Activated naive CD4-positive, alpha-beta T cell treated with anti-CD3 and anti-CD28 coated beads for 36 hours (primary cell): ENCODE measurements around the gene ATG9A. TPM values are rescaled to one million over a fixed set of nuclear protein-coding genes. Genes with fewer than 3 reads are reported as not detected.

Experiments used
- CTCF ChIA-PET: fragments of 350-600 bp; sonication (Branson Sonifier 250); formaldehyde crosslinking; loops from one replicate; lab custom pipeline; 2021; ENCODE audit warnings: antibody characterized with exemption; lab: Charles Lee
- DNase-seq: peaks from one replicate; pipeline ENCODE4 v3.0.0-alpha.2; 2020
- H3K27ac Mint-ChIP-seq: one replicate; pipeline ENCODE4 v1.8.0; 2021; ENCODE audit warnings: mild to moderate bottlenecking, mixed read lengths
- H3K27me3 Mint-ChIP-seq: one replicate; pipeline ENCODE4 v1.8.0; 2021; ENCODE audit warnings: low read depth, mixed read lengths
- H3K36me3 Mint-ChIP-seq: one replicate; pipeline ENCODE4 v1.8.0; 2021; ENCODE audit warnings: low read depth, mixed read lengths
- H3K4me1 Mint-ChIP-seq: one replicate; pipeline ENCODE4 v1.8.0; 2021; ENCODE audit warnings: low read depth, mixed read lengths
- H3K4me3 Mint-ChIP-seq: one replicate; pipeline ENCODE4 v1.8.0; 2021; ENCODE audit warnings: mild to moderate bottlenecking, moderate library complexity, mixed read lengths
- H3K9me3 Mint-ChIP-seq: one replicate; pipeline ENCODE4 v1.8.0; 2021; ENCODE audit warnings: mixed read lengths
- intact Hi-C: fragments of 100-400 bp; cut with micrococcal nuclease; formaldehyde crosslinking; loops from one replicate; pipeline ENCODE4 v1.15.1; 2023
- total RNA-seq, 2 experiments: library from RNA; stranded (reverse); gene quantifications; one replicate each; pipeline ENCODE4 v1.2.3, GENCODE V29; 2021

ATG9A gene
- total RNA-seq, 2 experiments from 2014 or later = 26.0 to 27.7 TPM

GRCh38 chr2:219218732-219219701, 10.4 kb downstream of the ATG9A start, which contains the start of gene ABCB6:
Gene ABCB6, minus strand, starts transcription at chr2:219218958. Its CDS starts 285 bp downstream, at chr2:219218673.
- H3K27me3 Mint-ChIP-seq = no peaks in the 10 kb centered on the region
- peak; percentile 89 for DNase-seq
- H3K27ac Mint-ChIP-seq = peak within 1 kb of the TSS; percentile 56
- H3K4me1 Mint-ChIP-seq = peaks cover 25% of the 10 kb centered on the region
- no peaks in the 10 kb centered on the region for H3K9me3 Mint-ChIP-seq
- peaks cover 24% of the 10 kb centered on the region for H3K36me3 Mint-ChIP-seq
- intact Hi-C loops = loop anchor here (1.0 to 2.0 kb wide), 8 partner anchors 10 to 168 kb away; partner anchors contain the start of genes ANKZF1, ATG9A, DNAJB2 and DNPEP
- H3K4me3 Mint-ChIP-seq = peak within 1 kb of the TSS; percentile 78
- CTCF ChIA-PET = interaction anchor here (0.9 to 1.4 kb wide), 4 partner anchors 10 to 74 kb away, joined by 3 to 4 read pairs (median 4); partner anchors contain the start of gene ATG9A

GRCh38 chr2:219218217-219218731, 11.2 kb downstream of the ATG9A start:
- Mint-ChIP-seq H3K36me3 (peaks cover 19% of the 10 kb centered on the region), H3K4me1 (peaks cover 25% of the 10 kb centered on the region), H3K9me3 (no peaks in the 10 kb centered on the region), H3K27ac (peak overlapping the region; percentile 56), H3K27me3 (no peaks in the 10 kb centered on the region), H3K4me3 (peak overlapping the region; percentile 78)
- peak; percentile 22 for DNase-seq
- CTCF ChIA-PET = interaction anchor here (0.9 to 1.4 kb wide), 5 partner anchors 29 to 75 kb away, joined by 3 to 5 read pairs (median 4); no protein-coding TSS in a partner anchor
- intact Hi-C loops = loop anchor here (1.0 to 2.0 kb wide), 3 partner anchors 11 to 169 kb away; partner anchors contain the start of genes ANKZF1, ATG9A and DNPEP

GRCh38 chr2:219216535-219216915, 12.9 kb downstream of the ATG9A start:
- H3K4me1 Mint-ChIP-seq = peaks cover 25% of the 10 kb centered on the region
- peaks cover 18% of the 10 kb centered on the region for H3K36me3 Mint-ChIP-seq
- H3K4me3 Mint-ChIP-seq = no peak overlapping the region
- intact Hi-C loops = no loop called here
- no peak for DNase-seq
- H3K27me3 Mint-ChIP-seq = no peaks in the 10 kb centered on the region
- H3K9me3 Mint-ChIP-seq = no peaks in the 10 kb centered on the region
- H3K27ac Mint-ChIP-seq = no peak overlapping the region
- CTCF ChIA-PET = interaction anchor here (0.6 to 1.7 kb wide), 7 partner anchors 12 to 990 kb away, joined by 3 to 5 read pairs (median 3); no protein-coding TSS in a partner anchor

GRCh38 chr2:219215871-219216534, 13.4 kb downstream of the ATG9A start:
- no peak overlapping the region for H3K4me3 Mint-ChIP-seq
- no peaks in the 10 kb centered on the region for H3K27me3 Mint-ChIP-seq
- intact Hi-C loops = no loop called here
- DNase-seq = no peak
- H3K36me3 Mint-ChIP-seq = peaks cover 16% of the 10 kb centered on the region
- peak overlapping the region; percentile 30 for H3K27ac Mint-ChIP-seq
- peaks cover 28% of the 10 kb centered on the region for H3K4me1 Mint-ChIP-seq
- CTCF ChIA-PET = interaction anchor here (0.5 to 1.7 kb wide), 6 partner anchors 45 to 79 kb away, joined by 3 to 5 read pairs (median 4); no protein-coding TSS in a partner anchor
- H3K9me3 Mint-ChIP-seq = no peaks in the 10 kb centered on the region

GRCh38 chr2:219214786-219215185, 14.7 kb downstream of the ATG9A start:
- CTCF ChIA-PET = interaction anchor here (1.0 kb wide), 1 partner anchor 43 kb away, joined by 3 read pairs; no protein-coding TSS in a partner anchor
- H3K27ac Mint-ChIP-seq = no peak overlapping the region
- H3K36me3 Mint-ChIP-seq = peaks cover 16% of the 10 kb centered on the region

GRCh38 chr2:219214141-219214540, 15.3 kb downstream of the ATG9A start:
- H3K4me1 Mint-ChIP-seq = peaks cover 33% of the 10 kb centered on the region
- H3K9me3 Mint-ChIP-seq = no peaks in the 10 kb centered on the region
- no peak overlapping the region for H3K27ac Mint-ChIP-seq
- no peak overlapping the region for H3K4me3 Mint-ChIP-seq
- intact Hi-C loops = no loop called here
- no peak for DNase-seq
- H3K36me3 Mint-ChIP-seq = peaks cover 12% of the 10 kb centered on the region
- no peaks in the 10 kb centered on the region for H3K27me3 Mint-ChIP-seq
- CTCF ChIA-PET = interaction anchor here (1.6 kb wide), 1 partner anchor 81 kb away, joined by 8 read pairs; no protein-coding TSS in a partner anchor

More at GRCh38 chr2:219214786-219215185, 14.7 kb downstream of the ATG9A start:
- Mint-ChIP-seq H3K4me3 (no peak overlapping the region), H3K9me3 (no peaks in the 10 kb centered on the region), H3K27me3 (no peaks in the 10 kb centered on the region), H3K4me1 (peaks cover 33% of the 10 kb centered on the region)
- DNase-seq = no peak
- intact Hi-C loops = no loop called here

GRCh38 chr2:219213486-219214071, 15.9 kb downstream of the ATG9A start:
- H3K4me1 Mint-ChIP-seq = peaks cover 36% of the 10 kb centered on the region
- H3K27ac Mint-ChIP-seq = no peak overlapping the region
- intact Hi-C loops = no loop called here
- no peaks in the 10 kb centered on the region for H3K9me3 Mint-ChIP-seq
- peaks cover 14% of the 10 kb centered on the region for H3K36me3 Mint-ChIP-seq
- H3K4me3 Mint-ChIP-seq = no peak overlapping the region
- CTCF ChIA-PET = interaction anchor here (1.0 to 3.1 kb wide), 3 partner anchors 43 to 81 kb away, joined by 4 to 16 read pairs (median 8); partner anchors contain the start of gene SLC23A3
- no peaks in the 10 kb centered on the region for H3K27me3 Mint-ChIP-seq
- no peak for DNase-seq

GRCh38 chr2:219213026-219213415, 16.4 kb downstream of the ATG9A start:
- Mint-ChIP-seq H3K9me3 (no peaks in the 10 kb centered on the region), H3K36me3 (peaks cover 19% of the 10 kb centered on the region), H3K27me3 (no peaks in the 10 kb centered on the region), H3K4me1 (peaks cover 39% of the 10 kb centered on the region), H3K27ac (no peak overlapping the region), H3K4me3 (no peak overlapping the region)
- CTCF ChIA-PET = interaction anchor here (1.0 to 3.1 kb wide), 3 partner anchors 42 to 82 kb away, joined by 4 to 16 read pairs (median 8); partner anchors contain the start of gene SLC23A3
- DNase-seq = no peak
- intact Hi-C loops = no loop called here

- CTCF ChIA-PET = interaction anchor here (1.0 to 3.1 kb wide), 6 partner anchors 16 to 52 kb away, joined by 4 to 16 read pairs (median 8); partner anchors contain the start of genes ANKZF1, ATG9A, CNPPD1 and SLC23A3
- H3K4me3 Mint-ChIP-seq = no peak overlapping the region
- intact Hi-C loops = loop anchor here (1.0 kb wide), 2 partner anchors 40 to 51 kb away; partner anchors contain the start of gene NHEJ1
- peaks cover 18% of the 10 kb centered on the region for H3K36me3 Mint-ChIP-seq
- H3K27ac Mint-ChIP-seq = peak overlapping the region; percentile 67
- H3K9me3 Mint-ChIP-seq = no peaks in the 10 kb centered on the region
- DNase-seq = no peak
- H3K4me1 Mint-ChIP-seq = peaks cover 33% of the 10 kb centered on the region
- H3K27me3 Mint-ChIP-seq = no peaks in the 10 kb centered on the region
Observed at GRCh38 chr2:219210886-219211362, 18.5 kb downstream of the ATG9A start.

GRCh38 chr2:219210196-219210885, 19.1 kb downstream of the ATG9A start:
- DNase-seq = no peak
- Mint-ChIP-seq H3K4me1 (peaks cover 32% of the 10 kb centered on the region), H3K36me3 (peaks cover 18% of the 10 kb centered on the region), H3K27ac (no peak overlapping the region), H3K9me3 (no peaks in the 10 kb centered on the region), H3K27me3 (no peaks in the 10 kb centered on the region), H3K4me3 (no peak overlapping the region)
- CTCF ChIA-PET = interaction anchor here (0.5 to 2.1 kb wide), 2 partner anchors 34 to 39 kb away, joined by 3 to 7 read pairs; partner anchors contain the start of gene CNPPD1
- intact Hi-C loops = no loop called here
